Stimulated activated CD4-positive, alpha-beta T cell treated with anti-CD3 and anti-CD28 coated beads, Interleukin-2, amount 100 ng/mL, for 48 hours (primary cell): ENCODE results near the gene ZMYM2.
"Not testable (repeated sequence)": the region's sequence is repeated elsewhere in the genome, so short reads cannot be mapped to it uniquely, and the experiment has no call there.

Experiments
- DNase-seq, 2 donors: peaks; one replicate each; pipeline ENCODE4 v3.0.0-alpha.2; 2020

Gene ZMYM2

GRCh38 chr13:19984430-19985218 is 26.1 kb downstream of the ZMYM2 start:
- DNase-seq = no peak

- DNase-seq = no peak
These were observed 26.7 kb downstream of the ZMYM2 start for GRCh38 chr13:19985219-19985556.

- DNase-seq = no peak
These were observed 33.0 kb downstream of the ZMYM2 start for GRCh38 chr13:19991531-19991930.

DNA sequence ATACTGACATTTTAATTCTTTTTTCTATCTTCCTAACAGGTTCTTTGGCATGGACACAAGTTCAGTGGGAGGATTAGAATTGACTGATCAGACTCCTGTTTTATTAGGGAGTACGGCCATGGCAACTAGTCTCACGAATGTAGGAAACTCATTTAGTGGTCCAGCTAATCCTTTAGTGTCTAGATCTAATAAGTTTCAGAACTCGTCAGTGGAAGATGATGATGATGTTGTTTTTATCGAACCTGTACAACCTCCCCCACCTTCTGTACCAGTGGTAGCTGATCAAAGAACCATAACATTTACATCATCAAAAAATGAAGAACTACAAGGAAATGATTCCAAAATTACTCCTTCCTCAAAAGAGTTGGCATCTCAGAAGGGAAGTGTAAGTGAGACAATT is 34.5 kb downstream of the ZMYM2 start:
- no peak for DNase-seq

GRCh38 chr13:19998960-19999359 is 40.4 kb downstream of the ZMYM2 start:
- DNase-seq = no peak

DNA sequence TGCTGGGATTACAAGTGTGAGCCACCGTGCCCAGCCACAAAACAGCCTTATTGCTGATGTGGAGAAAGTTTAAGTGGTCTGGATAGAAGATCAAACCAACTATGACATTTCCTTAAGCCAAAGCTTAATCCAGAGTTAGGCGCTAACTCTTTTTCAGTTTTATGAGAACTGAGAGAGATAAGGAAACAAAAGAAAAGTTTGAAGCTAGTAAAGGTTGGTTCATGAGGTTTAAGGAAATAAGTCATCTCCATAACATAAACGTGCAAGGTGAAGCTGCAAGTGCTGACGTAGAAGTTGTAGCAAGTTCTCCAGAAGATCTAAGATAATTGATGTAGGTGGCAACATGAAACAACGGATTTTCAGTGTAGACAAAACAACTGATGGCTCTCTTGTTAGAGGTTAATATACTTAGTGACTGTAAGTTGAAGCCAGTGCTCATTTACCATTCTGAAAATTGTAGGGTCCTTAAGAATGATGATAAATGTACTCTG is 41.6 kb downstream of the ZMYM2 start:
- no peak for DNase-seq

- no peak for DNase-seq
These were observed 43.1 kb downstream of the ZMYM2 start for GRCh38 chr13:20001366-20002190.

DNA sequence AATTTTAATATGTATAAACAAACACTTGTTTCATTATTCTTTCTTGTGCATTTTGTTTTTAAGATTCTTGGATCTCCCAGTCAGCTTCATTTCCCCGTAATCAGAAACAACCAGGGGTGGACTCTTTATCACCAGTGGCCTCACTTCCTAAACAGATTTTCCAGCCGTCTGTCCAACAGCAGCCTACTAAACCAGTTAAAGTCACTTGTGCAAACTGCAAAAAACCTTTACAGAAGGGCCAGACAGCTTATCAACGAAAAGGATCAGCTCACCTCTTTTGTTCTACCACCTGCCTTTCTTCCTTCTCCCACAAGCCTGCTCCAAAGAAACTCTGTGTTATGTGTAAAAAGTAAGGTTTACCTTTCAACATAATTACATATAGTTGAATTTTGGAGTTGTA is 44.3 kb downstream of the ZMYM2 start:
- DNase-seq = no peak

DNA sequence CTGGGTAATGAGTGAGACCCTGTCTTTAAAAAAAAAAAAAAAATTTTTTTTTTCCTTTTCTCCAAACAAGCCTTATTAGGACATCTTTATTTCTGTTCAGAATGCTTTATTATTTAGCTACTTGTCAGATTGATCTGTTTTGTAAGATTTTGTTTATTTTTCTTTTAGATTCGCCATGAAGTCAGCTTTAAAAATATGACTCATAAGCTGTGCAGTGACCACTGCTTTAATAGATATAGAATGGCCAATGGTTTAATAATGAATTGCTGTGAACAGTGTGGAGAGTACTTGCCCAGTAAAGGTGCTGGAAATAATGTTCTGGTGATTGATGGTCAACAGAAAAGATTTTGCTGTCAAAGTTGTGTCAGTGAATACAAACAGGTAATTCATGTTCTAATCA is 47.7 kb downstream of the ZMYM2 start:
- DNase-seq = no peak

GRCh38 chr13:20015763-20016162 is 57.2 kb downstream of the ZMYM2 start:
- no peak for DNase-seq

GRCh38 chr13:20016649-20017364 is 58.3 kb downstream of the ZMYM2 start:
- no peak for DNase-seq

- no peak for DNase-seq
These were observed 58.8 kb downstream of the ZMYM2 start for GRCh38 chr13:20017365-20017711.

DNA sequence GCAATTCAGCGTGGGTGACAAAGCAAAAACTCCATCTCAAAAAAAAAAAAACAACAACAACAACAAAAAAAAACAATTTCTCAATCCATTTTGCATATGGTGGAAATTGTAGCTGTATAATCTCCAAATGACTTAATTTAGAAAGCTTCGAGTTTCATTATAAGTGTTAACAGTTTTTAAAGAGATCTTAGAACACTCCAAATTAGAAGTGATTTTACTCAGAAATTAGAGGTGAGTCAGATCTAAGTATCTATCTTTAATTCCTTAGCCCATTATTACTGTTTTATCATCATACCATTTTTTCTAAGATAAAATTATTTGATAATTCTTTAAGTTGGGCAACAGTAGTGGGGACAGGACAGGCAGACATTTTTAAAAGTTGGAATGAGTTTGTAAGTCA is 60.5 kb downstream of the ZMYM2 start:
- DNase-seq = no peak

- no peak for DNase-seq
These were observed 66.2 kb downstream of the ZMYM2 start for GRCh38 chr13:20024702-20025101.

GRCh38 chr13:20028953-20029352 is 70.4 kb downstream of the ZMYM2 start:
- DNase-seq = no peak

GRCh38 chr13:20033486-20033885 is 75.0 kb downstream of the ZMYM2 start:
- DNase-seq = no peak

- DNase-seq = no peak
These were observed 76.6 kb downstream of the ZMYM2 start for GRCh38 chr13:20035130-20035529.

DNA sequence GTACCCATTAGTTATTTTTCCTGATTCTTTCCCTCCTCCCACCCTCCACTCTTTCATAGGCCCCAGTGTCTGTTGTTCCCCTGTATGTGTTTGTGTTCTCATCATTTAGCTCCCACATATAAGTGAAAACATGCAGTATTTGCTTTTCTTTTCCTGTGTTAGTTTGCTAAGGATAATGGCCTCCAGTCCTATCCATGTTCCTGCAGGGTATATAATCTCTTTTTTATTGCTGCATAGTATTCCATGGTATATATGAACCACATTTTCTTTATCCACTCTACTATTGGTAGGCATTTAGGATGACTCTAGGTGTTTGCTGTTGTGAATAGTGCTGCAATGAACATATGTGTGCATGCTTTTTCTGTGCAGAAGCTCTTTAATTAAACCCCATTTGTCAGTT is 79.4 kb downstream of the ZMYM2 start:
- DNase-seq = no peak

- DNase-seq = not testable (repeated sequence)
These were observed 84.1 kb downstream of the ZMYM2 start for GRCh38 chr13:20042603-20043002.

- no peak for DNase-seq
These were observed 84.8 kb downstream of the ZMYM2 start for GRCh38 chr13:20043207-20043925.

GRCh38 chr13:20044086-20044485 is 85.6 kb downstream of the ZMYM2 start:
- no peak for DNase-seq

DNA sequence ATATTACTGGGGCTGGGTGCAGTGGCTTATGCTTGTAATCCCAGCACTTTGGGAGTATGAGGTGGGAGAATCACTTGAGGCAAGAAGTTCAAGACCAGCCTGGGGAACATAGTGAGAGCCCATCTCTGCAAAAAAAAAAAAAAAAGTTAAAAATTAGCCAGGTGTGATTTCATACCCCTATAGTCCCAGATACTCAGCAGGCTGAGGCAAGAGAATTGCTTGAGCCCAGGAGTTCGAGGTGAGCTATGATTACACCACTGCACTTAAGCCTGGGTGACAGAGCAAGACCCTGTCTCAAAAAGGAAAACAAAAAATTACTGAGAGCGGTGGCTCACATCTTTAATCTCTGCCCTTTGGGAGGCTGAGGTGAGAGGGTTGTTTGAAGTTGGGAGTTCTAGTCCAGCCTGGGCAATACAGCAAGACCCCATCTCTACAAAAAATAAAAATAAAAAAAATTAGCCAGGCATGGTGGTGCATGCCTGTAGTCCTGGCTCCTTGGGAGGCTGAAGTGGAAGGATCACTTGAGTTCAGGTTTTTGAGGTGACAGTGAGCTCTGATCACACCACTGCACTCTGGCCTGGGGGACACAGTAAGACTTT is 87.5 kb downstream of the ZMYM2 start:
- DNase-seq = no peak
